ENCODE results near the gene CHST3.
"Not testable (repeated sequence)": the region's sequence is repeated elsewhere in the genome, so short reads cannot be mapped to it uniquely, and the experiment has no call there.

CHST3 gene, protein sequence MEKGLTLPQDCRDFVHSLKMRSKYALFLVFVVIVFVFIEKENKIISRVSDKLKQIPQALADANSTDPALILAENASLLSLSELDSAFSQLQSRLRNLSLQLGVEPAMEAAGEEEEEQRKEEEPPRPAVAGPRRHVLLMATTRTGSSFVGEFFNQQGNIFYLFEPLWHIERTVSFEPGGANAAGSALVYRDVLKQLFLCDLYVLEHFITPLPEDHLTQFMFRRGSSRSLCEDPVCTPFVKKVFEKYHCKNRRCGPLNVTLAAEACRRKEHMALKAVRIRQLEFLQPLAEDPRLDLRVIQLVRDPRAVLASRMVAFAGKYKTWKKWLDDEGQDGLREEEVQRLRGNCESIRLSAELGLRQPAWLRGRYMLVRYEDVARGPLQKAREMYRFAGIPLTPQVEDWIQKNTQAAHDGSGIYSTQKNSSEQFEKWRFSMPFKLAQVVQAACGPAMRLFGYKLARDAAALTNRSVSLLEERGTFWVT

DNA sequence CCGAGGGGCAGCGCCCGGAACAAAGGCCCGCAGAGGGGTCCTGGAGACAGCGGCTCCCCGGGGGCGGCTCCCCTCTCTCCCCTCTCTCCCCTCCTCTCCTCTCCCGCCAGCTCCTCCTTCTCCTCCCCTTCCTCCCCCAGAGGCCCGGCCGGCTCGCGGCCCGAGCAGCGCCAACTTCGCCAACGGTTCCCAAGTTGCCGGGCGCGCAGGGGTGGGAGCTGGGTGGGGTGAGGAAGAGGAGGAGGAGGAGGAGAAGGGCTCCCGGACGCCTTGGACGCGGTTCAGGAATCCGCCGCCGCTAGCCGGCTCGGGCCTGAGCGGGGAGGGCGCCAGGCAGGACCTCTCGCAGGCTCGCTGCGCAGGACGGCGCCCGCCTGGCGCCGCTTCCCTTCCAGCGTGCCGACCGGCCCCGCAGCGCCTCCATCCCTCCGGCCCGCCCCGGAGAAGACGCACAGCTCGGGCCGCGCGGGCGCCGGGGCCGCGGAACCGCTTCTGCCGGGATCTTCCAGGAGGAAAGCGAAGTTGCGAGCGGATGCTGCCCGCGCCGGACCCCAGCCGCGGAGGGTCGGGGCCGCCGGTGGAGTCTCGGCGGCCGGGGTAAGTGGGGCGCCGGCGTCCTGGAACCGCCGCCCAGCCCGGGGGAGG lies at the start of gene CHST3:
Gene CHST3 (plus strand): TSS at position 298 of the 645 bp plus-strand sequence. CDS start 41,448 bp downstream, outside the sequence.
- no peak for DNase-seq

DNA sequence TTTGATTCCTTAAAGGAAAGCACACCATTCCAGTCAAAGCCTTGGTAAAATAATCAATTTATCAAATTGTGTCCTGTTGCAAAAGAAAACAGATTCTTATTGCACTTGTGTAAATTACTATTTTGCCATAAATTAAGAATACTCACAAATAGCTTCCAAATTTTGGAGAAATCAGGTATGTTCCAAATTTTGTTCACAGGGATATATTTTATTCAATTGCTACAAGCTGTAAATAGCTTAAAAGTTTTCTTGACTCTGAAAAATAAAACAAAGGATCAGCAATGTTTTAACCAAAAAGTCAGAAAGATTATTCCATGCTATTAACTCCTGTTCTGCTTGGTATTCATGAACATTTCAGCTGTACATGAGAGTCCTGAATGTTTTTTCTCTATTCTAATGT lies 47.4 kb upstream of the CHST3 start:
- no peak for DNase-seq

DNA sequence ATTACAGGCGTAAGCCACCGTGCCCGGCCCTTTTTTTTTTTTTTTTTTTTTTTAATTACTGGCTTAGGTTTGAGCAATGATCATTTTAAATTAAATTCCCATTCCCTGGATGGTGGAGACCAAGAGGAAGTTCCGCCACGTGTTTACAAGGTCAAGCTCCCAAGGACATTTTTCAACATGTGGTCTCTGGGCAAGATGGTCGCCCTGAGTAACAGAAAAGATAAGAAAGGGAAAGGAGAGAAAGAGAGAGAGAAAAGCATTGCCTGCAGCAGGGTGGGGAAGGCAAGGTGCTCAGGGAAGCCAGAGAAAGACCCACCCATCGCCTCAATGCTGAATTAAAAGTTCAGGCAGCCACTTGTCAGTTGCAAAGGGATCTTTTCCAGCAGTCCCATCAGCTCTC lies 45.2 kb upstream of the CHST3 start:
- DNase-seq: no peak

DNA sequence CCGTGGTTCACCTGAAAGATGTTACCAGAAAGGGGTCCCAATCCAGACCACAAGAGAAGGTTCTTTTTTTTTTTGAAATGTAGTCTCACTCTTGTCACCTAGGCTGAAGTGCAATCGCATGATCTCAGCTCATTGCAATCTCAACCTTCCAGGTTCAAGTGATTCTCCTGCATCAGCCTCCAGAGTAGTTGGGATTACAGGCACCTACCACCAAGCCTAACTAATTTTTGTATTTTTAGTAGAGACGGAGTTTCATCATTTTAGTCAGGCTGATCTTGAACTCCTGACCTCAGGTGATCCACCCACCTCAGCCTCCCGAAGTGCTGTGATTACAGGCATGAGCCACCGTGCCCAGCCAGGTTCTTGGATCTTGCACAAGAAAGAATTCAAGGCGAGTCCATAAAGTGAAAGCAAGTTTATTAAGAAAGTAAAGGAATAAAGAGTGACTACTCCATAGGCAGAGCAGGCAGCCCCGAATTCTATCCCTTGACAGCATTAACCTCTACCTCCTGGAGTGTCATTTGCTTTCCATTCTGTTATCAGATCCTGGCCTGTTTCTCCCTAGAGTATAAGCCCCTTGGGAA lies 44.1 kb upstream of the CHST3 start:
- DNase-seq: not testable (repeated sequence)

DNA sequence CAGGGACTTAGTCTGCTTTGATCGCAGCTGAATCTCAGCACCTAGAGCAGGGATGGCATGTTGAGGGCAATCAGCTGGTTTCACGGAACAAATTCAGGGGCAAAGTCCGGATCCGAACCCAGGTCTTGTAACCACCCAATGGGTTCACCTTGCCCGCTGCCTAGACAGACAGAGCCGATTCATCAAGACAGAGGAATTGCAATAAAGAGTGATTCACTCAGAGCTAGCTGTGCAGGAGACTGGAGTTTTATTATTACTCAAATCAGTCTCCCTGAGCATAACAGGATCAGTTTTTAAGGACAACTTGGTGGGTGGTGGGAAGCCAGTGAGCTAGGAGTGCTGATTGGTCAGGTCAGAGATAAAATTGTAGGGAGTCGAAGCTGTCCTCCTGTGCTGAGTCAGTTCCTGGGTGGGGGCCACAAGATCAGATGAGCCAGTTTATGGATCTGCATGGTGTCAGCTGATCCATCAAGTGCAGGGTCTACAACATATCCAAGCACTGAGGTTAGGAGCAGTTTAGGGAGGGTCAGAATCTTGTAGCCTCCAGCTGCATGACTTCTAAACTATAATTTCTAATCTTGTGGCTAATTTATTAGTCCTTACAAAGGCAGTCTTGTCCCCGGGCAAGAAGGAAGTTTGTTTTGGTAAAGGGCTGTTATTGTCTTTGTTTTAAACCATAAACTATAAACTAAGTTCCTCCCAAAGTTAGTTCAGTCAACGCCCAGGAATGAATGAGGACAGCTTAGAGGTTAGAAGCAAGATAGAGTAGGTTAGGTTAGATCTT lies 43.5 kb upstream of the CHST3 start:
- DNase-seq: no peak

DNA sequence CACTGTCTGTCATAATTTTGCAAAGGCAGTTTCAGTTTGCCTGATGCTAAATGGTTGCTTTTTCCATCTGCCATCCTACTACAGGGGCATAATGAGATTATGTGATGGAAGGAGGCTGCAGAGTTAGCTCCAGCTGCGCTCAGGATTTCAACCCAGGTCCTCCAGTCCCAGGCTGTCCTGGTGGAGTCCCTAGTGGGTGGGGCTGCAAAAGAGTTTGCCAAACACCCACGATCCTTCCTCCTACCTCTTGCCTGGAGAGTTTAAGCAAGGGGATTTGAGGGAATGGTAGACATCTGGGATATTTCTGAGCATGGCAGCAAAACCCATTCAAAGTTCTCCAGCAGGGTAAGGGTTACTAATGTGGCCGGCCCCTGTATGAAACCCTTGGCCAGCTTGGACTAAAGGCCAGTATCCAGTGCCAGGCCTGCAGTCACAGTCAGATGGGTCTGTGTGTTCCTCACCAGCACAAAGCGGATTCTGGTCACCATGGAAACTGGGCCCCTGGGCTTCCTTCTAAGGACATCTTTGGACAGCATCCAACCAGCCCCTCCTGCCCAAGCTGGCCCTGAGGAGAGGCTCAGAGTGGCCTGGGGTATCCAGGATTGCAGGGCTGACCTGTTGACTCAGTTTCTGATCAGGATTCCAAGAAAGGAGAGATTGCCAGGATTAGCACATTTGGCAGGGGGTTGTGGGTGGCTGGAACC lies 42.7 kb upstream of the CHST3 start:
- no peak for DNase-seq

DNA sequence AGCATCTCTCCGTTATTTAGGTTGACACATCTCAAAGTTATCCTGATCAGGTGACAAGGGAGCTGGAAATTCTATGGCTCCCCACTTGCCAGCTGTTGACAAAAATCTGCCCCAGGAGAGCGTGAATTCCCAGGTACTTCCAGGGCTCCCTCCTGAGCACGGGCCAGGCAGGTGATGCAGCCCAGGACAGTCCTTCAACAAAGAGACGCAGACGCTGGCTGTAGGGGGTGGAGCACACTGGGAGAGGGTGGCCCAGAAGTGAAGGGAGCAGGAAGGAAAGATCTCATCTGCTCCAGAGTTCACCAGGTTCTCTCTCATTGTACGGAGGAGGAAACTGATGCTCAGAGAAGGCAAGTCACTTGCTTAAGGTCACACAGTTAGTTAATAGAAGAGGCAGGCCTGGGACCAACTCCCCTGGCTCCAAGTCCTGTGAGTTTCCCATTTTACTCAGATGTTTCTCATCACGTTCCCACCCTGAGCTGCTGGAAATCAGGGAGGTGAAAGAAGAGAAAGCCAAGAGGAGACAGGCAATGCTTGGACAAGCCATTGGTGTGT lies 41.0 kb upstream of the CHST3 start:
- DNase-seq: no peak

DNA sequence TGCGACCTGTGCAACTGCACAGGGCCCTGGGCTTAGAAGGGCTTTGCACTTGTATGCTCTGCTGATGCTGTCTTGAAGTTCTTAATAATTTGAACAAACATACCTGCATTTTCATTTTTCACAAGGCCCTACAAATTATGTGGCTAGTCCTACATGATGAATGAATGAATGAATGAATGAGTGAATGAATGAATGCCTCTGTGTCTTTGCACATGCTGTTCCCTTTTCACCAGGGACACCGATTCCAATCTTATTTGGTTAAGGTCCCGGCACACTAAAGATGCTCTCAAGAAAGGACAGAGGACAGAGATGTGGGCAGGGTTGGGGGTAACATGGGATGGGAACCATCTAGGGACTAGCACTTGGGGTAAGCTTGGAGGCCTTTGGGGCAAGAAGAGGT lies 39.4 kb upstream of the CHST3 start:
- no peak for DNase-seq

DNA sequence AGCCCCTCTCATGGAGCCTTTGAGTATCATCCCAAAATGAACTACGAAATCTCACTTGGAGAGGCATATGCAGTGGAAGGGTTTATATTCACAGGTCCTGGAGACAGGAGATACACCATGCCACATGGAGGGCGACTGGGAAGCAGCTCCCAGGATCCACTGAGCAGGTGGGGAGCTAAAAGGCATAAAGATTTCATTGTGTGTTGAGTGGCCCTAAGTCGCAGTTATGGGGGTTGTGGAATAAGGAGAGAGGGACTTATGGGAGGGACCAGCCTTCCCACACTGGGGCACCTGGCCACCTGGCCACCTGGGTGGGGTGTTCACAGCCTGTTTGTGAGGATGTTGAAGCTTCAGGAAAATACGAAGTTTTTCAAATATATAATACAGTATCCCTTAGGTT lies 37.0 kb upstream of the CHST3 start:
- no peak for DNase-seq

DNA sequence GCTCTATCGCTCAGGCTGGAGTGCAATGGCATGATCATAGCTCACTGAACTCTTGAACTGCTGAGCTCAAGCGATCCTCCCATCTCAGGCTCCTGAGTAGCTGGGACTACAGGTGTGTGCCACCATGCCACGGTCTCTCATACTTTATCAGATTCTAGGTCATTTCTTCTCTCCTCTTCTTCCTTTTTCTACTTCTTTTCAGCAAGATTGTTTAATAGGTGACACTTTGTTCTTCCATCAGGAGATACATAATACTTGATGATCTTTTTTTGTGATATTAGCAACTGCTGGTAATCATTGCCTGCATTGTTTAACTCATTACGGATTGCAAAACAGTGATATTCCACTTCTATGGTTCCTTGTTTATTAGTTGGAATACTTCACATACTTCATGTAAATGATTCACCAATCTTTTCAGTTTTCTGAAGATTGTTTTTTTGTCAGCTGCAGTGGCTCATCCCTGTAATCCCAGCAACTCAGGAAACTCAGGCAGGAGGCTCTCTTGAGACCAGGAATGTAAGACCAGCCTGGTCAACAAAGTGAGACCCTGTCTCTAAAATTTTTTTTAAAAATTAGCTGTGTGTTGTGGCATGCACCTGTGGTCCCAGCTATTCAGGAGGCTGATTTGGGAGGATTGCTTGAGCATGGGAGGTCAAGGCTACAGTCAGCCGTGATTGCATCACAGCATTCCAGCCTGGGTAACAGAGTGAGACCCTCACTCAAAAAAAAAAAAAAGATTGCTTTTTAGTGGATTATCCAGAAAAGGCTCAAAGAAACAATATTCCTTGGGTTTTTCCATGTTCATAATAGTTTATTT lies 36.2 kb upstream of the CHST3 start:
- DNase-seq: no peak

DNA sequence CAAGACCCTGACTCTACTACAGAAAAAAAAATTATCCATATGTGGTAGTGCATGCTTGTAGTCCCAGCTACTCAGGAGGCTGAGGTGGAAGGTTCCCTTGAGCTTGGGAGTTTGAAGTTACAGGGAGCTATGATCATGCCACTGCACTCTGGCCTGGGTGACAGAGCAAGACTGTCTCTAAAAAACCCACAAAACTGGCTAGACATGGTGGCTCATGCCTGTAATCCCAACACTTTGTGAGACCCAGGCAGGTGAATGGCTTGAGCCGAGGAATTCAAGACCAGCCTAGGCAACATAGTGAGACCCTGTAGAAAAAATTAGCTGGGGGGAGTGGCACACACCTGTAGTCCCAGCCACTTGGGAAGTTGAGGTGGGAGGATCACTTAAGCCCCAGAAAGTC lies 32.9 kb upstream of the CHST3 start:
- no peak for DNase-seq

DNA sequence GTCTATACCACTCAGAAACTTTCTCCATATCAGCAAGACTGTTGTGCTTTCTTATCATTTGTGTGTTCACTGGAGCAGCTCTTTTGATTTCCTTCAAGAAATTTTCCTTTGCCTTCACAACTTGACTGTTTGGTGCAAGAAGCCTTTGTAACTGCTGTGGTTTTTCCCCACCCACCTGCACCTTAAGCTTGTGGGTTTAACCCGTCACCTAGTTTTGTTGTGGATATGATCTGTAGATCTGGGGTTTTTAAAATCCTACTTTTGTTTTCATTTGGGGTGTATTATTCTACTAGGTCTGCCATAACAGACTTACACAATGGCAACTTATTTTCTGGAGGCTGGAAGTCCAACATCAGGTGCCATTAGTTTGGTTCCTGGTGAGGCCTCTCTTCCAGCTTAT lies 30.5 kb upstream of the CHST3 start:
- DNase-seq: no peak

DNA sequence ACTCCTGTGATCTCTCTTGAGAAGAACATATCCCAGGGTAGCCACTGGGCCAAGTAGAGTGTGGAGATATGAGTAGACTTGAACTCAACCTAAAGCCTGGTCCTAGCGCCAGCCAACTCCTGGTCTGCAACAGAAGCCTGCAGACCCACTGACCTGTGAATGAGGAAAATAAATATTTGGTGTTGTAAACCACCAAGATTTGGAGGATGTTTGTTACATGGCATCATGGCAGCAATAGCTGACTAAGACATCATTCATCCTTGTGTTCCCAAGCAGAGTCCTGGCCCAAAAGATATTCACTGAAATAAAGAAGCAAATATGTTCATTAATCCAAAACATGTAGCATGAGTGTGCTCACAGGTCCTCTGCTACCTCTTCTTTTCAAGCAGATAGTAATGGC lies 26.0 kb upstream of the CHST3 start:
- DNase-seq: no peak

DNA sequence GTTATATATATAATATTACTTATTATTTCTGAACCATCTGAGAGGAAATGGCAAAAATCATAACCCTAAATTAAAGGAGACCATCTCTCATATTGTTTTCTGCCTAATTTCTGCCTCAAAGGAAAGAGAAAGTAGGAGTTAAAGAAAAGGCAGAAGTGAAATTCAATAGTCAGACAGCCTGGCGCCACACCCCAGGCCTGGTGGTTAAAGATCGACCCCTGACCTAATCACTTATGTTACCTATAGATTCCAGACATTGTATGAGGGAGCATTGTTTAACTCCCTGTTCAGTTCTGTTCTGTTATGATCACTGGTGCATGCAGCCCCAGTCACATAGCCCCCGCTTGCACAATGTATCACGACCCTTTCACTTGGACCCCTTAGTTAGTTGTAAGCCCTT lies 24.9 kb upstream of the CHST3 start:
- DNase-seq: no peak

DNA sequence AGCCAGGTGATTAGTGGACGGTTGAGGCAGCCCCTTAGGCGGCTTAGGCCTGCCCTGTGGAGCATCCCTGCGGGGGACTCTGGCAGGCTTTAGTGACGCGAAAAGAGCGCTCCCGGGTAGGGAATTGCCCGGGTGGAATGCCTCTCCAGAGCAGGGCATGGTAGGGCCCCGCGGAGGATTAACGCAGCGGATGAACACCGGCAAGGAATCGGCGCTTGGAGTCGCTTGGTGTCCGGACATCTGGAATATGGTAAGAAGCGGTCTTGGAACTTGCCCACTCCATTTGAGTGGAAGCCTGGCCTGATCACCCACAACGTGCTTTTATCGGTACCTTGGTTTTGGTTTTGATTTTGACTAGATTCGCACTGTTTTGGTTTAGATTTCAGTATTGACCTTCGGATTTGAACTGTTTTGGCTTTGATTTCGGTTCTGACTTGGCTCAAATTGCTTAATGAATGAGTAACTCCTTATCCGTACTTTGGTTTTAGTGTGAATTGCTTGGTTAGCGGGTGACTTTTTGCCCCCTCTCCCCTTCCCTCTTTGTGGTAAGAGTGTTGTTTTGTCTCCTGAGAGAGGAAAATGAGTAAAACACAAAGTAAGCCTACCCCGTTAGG lies 24.2 kb upstream of the CHST3 start:
- no peak for DNase-seq

DNA sequence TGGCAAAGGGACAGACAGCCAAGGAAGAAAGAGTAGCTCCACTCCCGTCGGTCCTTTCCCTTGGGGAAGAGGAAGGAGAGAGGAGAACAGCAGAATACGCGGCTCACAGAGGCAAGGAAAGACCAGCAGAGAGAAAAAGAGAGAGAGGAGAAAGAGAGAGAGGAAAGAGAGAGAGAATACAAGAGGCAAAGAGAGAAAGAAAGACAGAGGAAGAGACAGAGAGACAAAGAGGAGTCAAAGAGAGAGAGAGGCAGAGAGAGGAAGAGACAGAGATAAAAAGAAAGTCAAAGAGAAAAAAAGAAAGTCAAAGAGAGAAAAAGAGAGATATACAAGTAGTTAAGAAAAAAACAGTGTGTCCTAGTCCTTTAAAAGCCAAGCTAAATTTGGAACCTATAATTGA lies 23.4 kb upstream of the CHST3 start:
- no peak for DNase-seq

DNA sequence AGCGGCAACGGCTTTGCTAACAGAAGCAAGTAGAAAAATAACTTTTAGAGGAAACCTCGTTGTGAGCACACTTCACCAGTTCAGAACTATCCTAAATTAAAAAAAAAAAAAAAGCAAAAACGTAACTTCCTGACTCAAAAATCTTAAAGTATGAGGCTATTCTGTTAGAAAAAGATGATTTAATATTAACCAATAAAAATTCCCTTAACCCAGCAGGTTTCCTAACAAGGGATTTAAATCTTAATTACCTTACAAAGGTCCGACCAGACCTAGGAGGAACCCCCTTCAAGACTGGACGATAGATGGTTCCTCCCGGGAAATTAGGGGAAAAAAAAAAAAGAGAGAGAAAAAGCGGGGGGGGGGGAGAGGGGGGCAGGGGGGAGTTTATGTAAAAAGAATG lies 22.9 kb upstream of the CHST3 start:
- no peak for DNase-seq

DNA sequence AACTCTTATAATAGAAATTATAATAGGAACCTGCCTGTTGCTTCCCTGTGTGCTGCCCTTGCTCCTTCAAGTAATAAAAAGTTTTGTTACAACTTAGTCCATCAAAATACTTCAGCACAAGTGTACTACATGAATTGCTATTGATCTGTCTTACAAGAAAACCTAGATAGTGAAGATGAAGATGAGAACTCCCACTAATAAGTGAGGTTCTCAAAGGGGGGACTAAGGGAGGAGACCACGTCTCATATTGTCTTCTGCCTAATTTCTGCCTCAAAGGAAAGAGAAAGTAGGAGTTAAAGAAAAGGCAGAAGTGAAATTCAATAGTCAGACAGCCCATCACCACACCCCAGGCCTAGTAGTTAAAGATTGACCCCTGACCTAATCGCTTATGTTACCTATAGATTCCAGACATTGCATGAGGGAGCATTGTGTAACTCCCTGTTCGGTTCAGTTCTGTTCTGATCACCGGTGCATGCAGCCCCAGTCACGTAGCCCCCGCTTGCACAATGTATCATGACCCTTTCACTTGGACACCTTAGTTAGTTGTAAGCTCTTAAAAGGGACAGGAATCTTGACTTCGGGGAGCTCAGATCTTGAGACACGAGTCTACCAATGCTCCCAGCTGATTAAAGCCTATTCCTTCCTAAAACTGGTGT lies 18.2 kb upstream of the CHST3 start:
- DNase-seq: no peak

DNA sequence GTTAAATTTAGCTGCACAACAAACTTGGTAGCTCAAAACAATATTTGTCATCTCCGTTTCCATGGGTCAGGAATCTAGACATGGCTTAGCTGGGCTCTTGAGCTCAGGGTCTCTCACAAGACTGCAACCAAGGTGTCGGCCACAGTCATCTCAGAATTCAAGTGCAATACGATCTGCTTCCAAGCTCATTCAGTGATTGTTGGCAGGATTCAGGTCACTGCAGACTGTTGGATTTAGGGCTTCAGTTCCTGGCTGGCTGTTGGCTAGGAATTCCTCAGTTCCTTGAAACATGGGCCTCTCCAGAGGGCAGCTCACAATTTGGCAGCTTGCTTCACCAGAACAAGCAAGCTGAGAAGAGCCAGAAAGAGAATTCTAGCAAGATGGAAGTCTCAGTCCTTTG lies 17.5 kb upstream of the CHST3 start:
- DNase-seq: no peak

DNA sequence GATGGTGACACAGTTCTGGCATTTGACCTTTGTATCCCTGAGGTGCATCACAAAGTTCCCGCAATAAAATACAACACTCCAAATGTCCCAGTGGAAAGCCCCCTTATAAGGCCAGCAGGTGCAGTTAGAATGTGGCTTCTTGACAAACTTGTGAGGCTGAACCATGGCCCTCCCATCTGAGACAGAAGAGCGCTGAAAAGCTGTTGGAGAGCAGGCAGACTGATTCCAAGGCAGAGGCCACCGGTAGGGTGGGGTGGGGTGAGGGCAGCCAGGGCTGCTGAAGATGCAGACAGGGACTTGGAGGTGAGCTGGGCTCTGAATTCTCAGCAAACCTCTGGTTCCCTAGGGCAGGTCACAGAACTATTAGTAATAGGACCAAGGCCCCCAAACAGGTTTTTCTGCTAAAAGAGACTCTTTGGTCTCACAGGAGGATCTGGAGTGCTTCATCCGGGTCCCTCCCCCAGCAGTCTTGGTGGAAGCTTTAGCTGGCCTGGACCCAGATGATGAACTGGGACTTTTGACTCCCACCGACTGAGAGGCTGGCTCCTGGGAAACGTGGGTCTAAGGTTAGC lies 15.6 kb upstream of the CHST3 start:
- DNase-seq: no peak
